WTC11 (cell line): Measurements from ENCODE around the gene MAP3K21. TPM values are rescaled to one million over a fixed set of nuclear protein-coding genes. Genes with fewer than 3 reads are reported as not detected.

Experiments used
- ATAC-seq: fragments of 200-7000 bp; cut with Tn5 transposase; 2 replicates; pipeline ENCODE4 v1.10.0; 2021; ENCODE audit warnings: mild to moderate bottlenecking, moderate library complexity
- CTCF ChIA-PET: fragments of 300-600 bp; sonication (Branson Sonifier 250); formaldehyde crosslinking; loops from one replicate; lab custom pipeline; 2021; ENCODE audit warnings: antibody characterized with exemption; lab: Charles Lee
- POLR2A ChIA-PET: fragments of 350-600 bp; sonication (Branson Sonifier 250); formaldehyde crosslinking; loops from one replicate; lab custom pipeline; 2021; ENCODE audit warnings: antibody characterized with exemption; lab: Charles Lee
- DNase-seq: peaks from one replicate; pipeline ENCODE4 v3.0.0; 2021; ENCODE audit warnings: low spot score
- H3K27ac Mint-ChIP-seq: 2 replicates; pipeline ENCODE4 v1.8.0; 2021; ENCODE audit warnings: mixed read lengths
- H3K27me3 Mint-ChIP-seq: 2 replicates; pipeline ENCODE4 v1.8.0; 2021; ENCODE audit warnings: low read depth, mild to moderate bottlenecking, moderate library complexity, mixed read lengths
- H3K36me3 Mint-ChIP-seq: 2 replicates; pipeline ENCODE4 v1.8.0; 2021; ENCODE audit warnings: mixed read lengths
- H3K4me1 Mint-ChIP-seq: 2 replicates; pipeline ENCODE4 v1.8.0; 2022; ENCODE audit warnings: mixed read lengths
- H3K4me3 Mint-ChIP-seq: 2 replicates; pipeline ENCODE4 v1.8.0; 2021; ENCODE audit warnings: mild to moderate bottlenecking, moderate library complexity, mixed read lengths
- H3K9me3 Mint-ChIP-seq: 2 replicates; pipeline ENCODE4 v1.8.0; 2021; ENCODE audit warnings: mixed read lengths
- AFF4 ChIP-seq: sonication (generic); formaldehyde crosslinking; IDR thresholded peaks from 2 replicates; pipeline ENCODE4 v1.8.1; 2023; ENCODE audit warnings: mild to moderate bottlenecking, missing genetic modification reagents, borderline replicate concordance
- CTCF ChIP-seq: fragments of 200-600 bp; IDR thresholded peaks from 2 replicates; pipeline ENCODE4 v1.8.0; 2022; ENCODE audit warnings: antibody characterized with exemption
- ELF4 ChIP-seq: sonication (generic); formaldehyde crosslinking; IDR thresholded peaks from 2 replicates; pipeline ENCODE4 v1.8.1; 2022; ENCODE audit warnings: low read depth, mild to moderate bottlenecking, moderate library complexity, missing genetic modification reagents
- FOXJ3 ChIP-seq: sonication (generic); formaldehyde crosslinking; IDR thresholded peaks from 2 replicates; pipeline ENCODE4 v1.9.0; 2021; ENCODE audit warnings: missing genetic modification reagents, mild to moderate bottlenecking, borderline replicate concordance
- FOXP1 ChIP-seq: sonication (generic); formaldehyde crosslinking; IDR thresholded peaks from 2 replicates; pipeline ENCODE4 v1.8.0; 2022; ENCODE audit warnings: missing genetic modification reagents, mild to moderate bottlenecking, moderate library complexity, borderline replicate concordance
- GTF2I ChIP-seq: fragments of 250-450 bp; sonication (Bioruptor Pico); conservative IDR thresholded peaks from 2 replicates; pipeline ENCODE4 v1.4.0; 2021; ENCODE audit warnings: mild to moderate bottlenecking
- IRF2 ChIP-seq: sonication (generic); formaldehyde crosslinking; IDR thresholded peaks from 2 replicates; pipeline ENCODE4 v1.8.0; 2022; ENCODE audit warnings: low read depth, missing genetic modification reagents, borderline replicate concordance
- MXD4 ChIP-seq: fragments of 250-450 bp; sonication (Bioruptor Pico); IDR thresholded peaks from 2 replicates; pipeline ENCODE4 v1.8.0; 2021; ENCODE audit warnings: mild to moderate bottlenecking, moderate library complexity, borderline replicate concordance
- NFE2L1 ChIP-seq: sonication (generic); formaldehyde crosslinking; IDR thresholded peaks from 2 replicates; pipeline ENCODE4 v1.8.1; 2023; ENCODE audit warnings: missing genetic modification reagents
- NFYB ChIP-seq: sonication (generic); formaldehyde crosslinking; conservative IDR thresholded peaks from 2 replicates; pipeline ENCODE4 v1.8.0; 2022; ENCODE audit warnings: low read depth, missing genetic modification reagents
- PRDM15 ChIP-seq: sonication (generic); formaldehyde crosslinking; IDR thresholded peaks from 2 replicates; pipeline ENCODE4 v1.8.0; 2022; ENCODE audit warnings: missing genetic modification reagents
- PRRX2 ChIP-seq: fragments of 250-450 bp; sonication (Bioruptor Pico); IDR thresholded peaks from 2 replicates; pipeline ENCODE4 v1.8.0; 2021; ENCODE audit warnings: mild to moderate bottlenecking
- RELA ChIP-seq: sonication (generic); formaldehyde crosslinking; IDR thresholded peaks from 2 replicates; pipeline ENCODE4 v1.8.1; 2022; ENCODE audit warnings: missing genetic modification reagents, mild to moderate bottlenecking, borderline replicate concordance
- TCF7 ChIP-seq: sonication (generic); formaldehyde crosslinking; IDR thresholded peaks from 2 replicates; pipeline ENCODE4 v1.8.0; 2022; ENCODE audit warnings: mild to moderate bottlenecking, low read depth, missing genetic modification reagents, moderate library complexity
- TEAD1 ChIP-seq: sonication (generic); formaldehyde crosslinking; IDR thresholded peaks from 2 replicates; pipeline ENCODE4 v1.8.0; 2022; ENCODE audit warnings: mild to moderate bottlenecking, missing genetic modification reagents
- USF1 ChIP-seq: sonication (generic); formaldehyde crosslinking; IDR thresholded peaks from 2 replicates; pipeline ENCODE4 v1.8.0; 2022; ENCODE audit warnings: mild to moderate bottlenecking, missing genetic modification reagents
- ZBTB21 ChIP-seq: sonication (generic); formaldehyde crosslinking; IDR thresholded peaks from 2 replicates; pipeline ENCODE4 v1.8.1; 2023; ENCODE audit warnings: mild to moderate bottlenecking, missing genetic modification reagents, borderline replicate concordance
- ZBTB43 ChIP-seq: sonication (generic); formaldehyde crosslinking; IDR thresholded peaks from 2 replicates; pipeline ENCODE4 v1.8.1; 2023; ENCODE audit warnings: mild to moderate bottlenecking, missing genetic modification reagents
- ZNF263 ChIP-seq: sonication (generic); formaldehyde crosslinking; IDR thresholded peaks from 2 replicates; pipeline ENCODE4 v1.8.1; 2022; ENCODE audit warnings: low read depth, mild to moderate bottlenecking, moderate library complexity, missing genetic modification reagents
- ZSCAN18 ChIP-seq: fragments of 250-450 bp; sonication (Bioruptor Pico); IDR thresholded peaks from 2 replicates; pipeline ENCODE4 v2.1.2; 2022; ENCODE audit warnings: mild to moderate bottlenecking, moderate library complexity
- total RNA-seq: library from RNA; stranded (reverse); gene quantifications from 3 replicates; pipeline ENCODE4 v1.2.3, GENCODE V29; 2021

MAP3K21 gene
- total RNA-seq, 1 experiment from 2014 or later, result 24.0 TPM

GRCh38 chr1:233300326-233300725 lies 27.2 kb upstream of the MAP3K21 start:
- Mint-ChIP-seq H3K27me3 (no peaks in the 10 kb centered on the region), H3K4me1 (peaks cover 13% of the 10 kb centered on the region), H3K4me3 (no peak overlapping the region), H3K9me3 (peaks cover 11% of the 10 kb centered on the region; the same call in 1 of the 2 replicates), H3K36me3 (peaks cover 7% of the 10 kb centered on the region), H3K27ac (no peak overlapping the region)
- ATAC-seq (no peak), DNase-seq (no peak)
- TF ChIP-seq USF1 (no peak), TEAD1 (CRISPR knock-in tag) (no peak), ZBTB43 (CRISPR knock-in tag) (no peak), AFF4 (CRISPR knock-in tag) (no peak), ZBTB21 (CRISPR knock-in tag) (no peak), GTF2I (CRISPR knock-in tag) (no peak), ZSCAN18 (CRISPR knock-in tag) (no peak), PRDM15 (no peak), RELA (CRISPR knock-in tag) (no peak), NFYB (no peak), MXD4 (no peak), ZNF263 (no peak), IRF2 (CRISPR knock-in tag) (no peak)
- ChIA-PET CTCF (interaction anchor here (1.6 kb wide), 1 partner anchor 141 kb away, joined by 3 read pairs; no protein-coding TSS in a partner anchor), POLR2A (no interaction called here)

GRCh38 chr1:233304489-233305102 lies 22.9 kb upstream of the MAP3K21 start:
- CTCF ChIA-PET, result interaction anchor here (0.6 to 0.7 kb wide), 3 partner anchors 73 to 482 kb away, joined by 3 to 4 read pairs (median 4); no protein-coding TSS in a partner anchor
- no peaks in the 10 kb centered on the region for H3K27me3 Mint-ChIP-seq
- H3K9me3 Mint-ChIP-seq, result peaks cover 22% of the 10 kb centered on the region
- DNase-seq, result no peak
- H3K4me3 Mint-ChIP-seq, result no peak overlapping the region
- TF ChIP-seq IRF2 (CRISPR knock-in tag) (no peak), CTCF (peak; percentile 55), FOXJ3 (CRISPR knock-in tag) (no peak), PRRX2 (no peak), FOXP1 (CRISPR knock-in tag) (no peak), NFE2L1 (CRISPR knock-in tag) (no peak), ELF4 (CRISPR knock-in tag) (no peak), TCF7 (no peak)
- TF ChIP-seq, all 79 proteins: peak for 1
- peaks cover 10% of the 10 kb centered on the region for H3K4me1 Mint-ChIP-seq
- no peak overlapping the region for H3K27ac Mint-ChIP-seq
- POLR2A ChIA-PET, result no interaction called here
- peak; percentile 76 for ATAC-seq
- peaks cover 12% of the 10 kb centered on the region for H3K36me3 Mint-ChIP-seq
